HepG2 (cell line): ENCODE measurements around the gene CLASRP. TPM values are rescaled to one million over a fixed set of nuclear protein-coding genes. Genes with fewer than 3 reads are reported as not detected.

ENCODE experiments used
- AGO2 ChIP-seq: fragments of 200-400 bp; formaldehyde crosslinking; optimal IDR thresholded peaks from 2 replicates; pipeline ENCODE3; 2017; ENCODE audit warnings: mild to moderate bottlenecking, low read depth, low read length, moderate library complexity
- ELF4 ChIP-seq: sonication (generic); formaldehyde crosslinking; IDR thresholded peaks from 2 replicates; pipeline ENCODE4 v1.5.0; 2020; ENCODE audit warnings: missing genetic modification reagents, mild to moderate bottlenecking, moderate library complexity, borderline replicate concordance
- KMT2B ChIP-seq: IDR thresholded peaks from 2 replicates; pipeline ENCODE4 v1.6.1; 2016; ENCODE audit warnings: missing genetic modification reagents, missing compliant biosample characterization
- SIN3A ChIP-seq: IDR thresholded peaks from 2 replicates; pipeline ENCODE4 v1.6.1; 2011; ENCODE audit warnings: low read depth, mild to moderate bottlenecking, control low read depth, low read length, borderline replicate concordance
- TP53 ChIP-seq: sonication (generic); formaldehyde crosslinking; conservative IDR thresholded peaks from 2 replicates; pipeline ENCODE4 v1.4.0; 2020; ENCODE audit warnings: missing genetic modification reagents
- ZFP62 ChIP-seq: sonication (generic); formaldehyde crosslinking; IDR thresholded peaks from 2 replicates; pipeline ENCODE4 v1.4.0; 2020; ENCODE audit warnings: missing genetic modification reagents
- ZNF138 ChIP-seq: sonication (generic); formaldehyde crosslinking; IDR thresholded peaks from 2 replicates; pipeline ENCODE4 v1.5.0; 2020; ENCODE audit warnings: mild to moderate bottlenecking, low read depth, missing genetic modification reagents
- ZNF256 ChIP-seq: sonication (generic); formaldehyde crosslinking; conservative IDR thresholded peaks from 2 replicates; pipeline ENCODE4 v1.4.0; 2020; ENCODE audit warnings: missing genetic modification reagents
- ZNF563 ChIP-seq: sonication (generic); formaldehyde crosslinking; IDR thresholded peaks from 2 replicates; pipeline ENCODE4 v1.8.0; 2022; ENCODE audit warnings: mild to moderate bottlenecking, moderate library complexity, missing genetic modification reagents
- ZNF768 ChIP-seq: sonication (generic); formaldehyde crosslinking; IDR thresholded peaks from 2 replicates; pipeline ENCODE4 v1.4.0; 2020; ENCODE audit warnings: missing genetic modification reagents
- polyA plus RNA-seq, 8 experiments: library from polyadenylated mRNA; depleted of rRNA in 3 of 8; stranded (reverse) in 7 of 8; unstranded in 1 of 8; fragments of >200 nt; fragmentation: Illumina TruSeq in 4 of 8; extraction: Trizol in 4 of 8; gene quantifications; 2 replicates each; pipeline versions ENCODE4 v1.2.1 to v1.2.3, GENCODE V29; 2011 to 2016; ENCODE audit warnings: low read depth in 4 of 8, missing spikeins in 1 of 8, mixed read lengths in 1 of 8; ENCODE audit not compliant: insufficient read depth in 1 of 8
- total RNA-seq, 5 experiments: library from RNA; depleted of rRNA; stranded (reverse); fragments of >200 nt; fragmentation: Illumina TruSeq; extraction: Trizol; gene quantifications; 2 replicates each; pipeline ENCODE4 v1.2.3, GENCODE V29; 2016; ENCODE audit warnings: low read depth in 1 of 5
- TF ChIP-seq, protein P1 (sequence below), 2 experiments: fragments of 450-650 bp in 1 of 2; sonication (generic) in 1 of 2; formaldehyde crosslinking in 1 of 2; IDR thresholded peaks; 2 replicates each; pipeline versions ENCODE4 v1.6.1 to v1.8.0; 2016 to 2022; ENCODE audit warnings: antibody characterized with exemption in 1 of 2, mild to moderate bottlenecking in 1 of 2, missing genetic modification reagents in 1 of 2
- TF ChIP-seq, protein P2 (sequence below): sonication (generic); formaldehyde crosslinking; conservative IDR thresholded peaks from 2 replicates; pipeline ENCODE4 v1.4.0; 2020; ENCODE audit warnings: missing genetic modification reagents
- TF ChIP-seq, protein P3 (sequence below): sonication (generic); formaldehyde crosslinking; IDR thresholded peaks from 2 replicates; pipeline ENCODE4 v1.5.1; 2020; ENCODE audit warnings: missing genetic modification reagents, mild to moderate bottlenecking, borderline replicate concordance
- TF ChIP-seq, protein P4 (sequence below): sonication (generic); formaldehyde crosslinking; IDR thresholded peaks from 2 replicates; pipeline ENCODE4 v1.4.0; 2020; ENCODE audit warnings: mild to moderate bottlenecking, missing genetic modification reagents
- TF ChIP-seq, protein P5 (sequence below): sonication (generic); formaldehyde crosslinking; IDR thresholded peaks from 2 replicates; pipeline ENCODE4 v1.5.0; 2020; ENCODE audit warnings: missing genetic modification reagents, mild to moderate bottlenecking, borderline replicate concordance

Gene CLASRP
- total and polyA plus RNA-seq, 2 of the 13 experiments (the other 11 are each of a cell fraction or from before 2014, with no cell fraction given) = 32.0 to 51.4 TPM

DNA sequence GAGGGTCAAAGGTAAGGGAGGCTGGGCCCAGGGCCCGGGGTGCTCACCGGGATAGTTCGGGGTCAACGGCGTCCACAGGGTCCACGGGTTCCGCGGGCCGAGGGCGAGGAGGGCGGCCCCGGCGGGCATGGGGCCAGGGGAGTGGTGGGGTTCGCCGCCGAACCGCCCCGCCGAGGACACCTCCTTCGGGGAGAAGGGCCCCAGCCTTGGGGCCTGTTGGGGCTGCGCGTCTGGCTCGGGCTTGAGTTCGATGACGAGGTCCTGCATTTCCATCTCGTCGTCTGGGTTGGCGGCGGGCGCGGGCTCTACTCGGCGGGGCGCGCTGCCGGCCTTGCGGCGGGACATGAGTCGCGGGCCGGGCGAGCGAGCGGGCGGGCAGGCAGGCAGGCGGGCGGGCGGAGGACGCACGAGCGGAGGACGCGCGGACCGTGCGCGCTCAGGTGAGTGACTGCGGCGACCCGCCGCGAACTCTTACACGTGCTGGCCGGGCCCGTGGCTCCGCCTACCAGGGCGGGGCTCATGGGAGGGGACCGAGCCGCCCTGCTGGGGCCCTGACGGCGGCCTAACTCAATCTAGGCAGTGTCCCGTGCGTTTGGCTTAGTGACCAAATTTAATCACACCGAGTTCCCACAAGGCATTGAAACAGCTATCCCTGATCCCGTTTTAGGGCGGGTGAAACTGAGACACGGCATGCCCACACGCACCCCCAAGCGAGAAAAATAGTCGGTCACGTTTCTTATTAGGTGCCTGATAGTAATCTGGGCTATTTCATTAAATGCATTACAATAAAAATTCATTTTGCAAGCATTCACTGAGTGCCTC is 37.4 kb downstream of the CLASRP start, which contains the start of gene ZNF296 (continued):
- TF ChIP-seq, protein P1, sequence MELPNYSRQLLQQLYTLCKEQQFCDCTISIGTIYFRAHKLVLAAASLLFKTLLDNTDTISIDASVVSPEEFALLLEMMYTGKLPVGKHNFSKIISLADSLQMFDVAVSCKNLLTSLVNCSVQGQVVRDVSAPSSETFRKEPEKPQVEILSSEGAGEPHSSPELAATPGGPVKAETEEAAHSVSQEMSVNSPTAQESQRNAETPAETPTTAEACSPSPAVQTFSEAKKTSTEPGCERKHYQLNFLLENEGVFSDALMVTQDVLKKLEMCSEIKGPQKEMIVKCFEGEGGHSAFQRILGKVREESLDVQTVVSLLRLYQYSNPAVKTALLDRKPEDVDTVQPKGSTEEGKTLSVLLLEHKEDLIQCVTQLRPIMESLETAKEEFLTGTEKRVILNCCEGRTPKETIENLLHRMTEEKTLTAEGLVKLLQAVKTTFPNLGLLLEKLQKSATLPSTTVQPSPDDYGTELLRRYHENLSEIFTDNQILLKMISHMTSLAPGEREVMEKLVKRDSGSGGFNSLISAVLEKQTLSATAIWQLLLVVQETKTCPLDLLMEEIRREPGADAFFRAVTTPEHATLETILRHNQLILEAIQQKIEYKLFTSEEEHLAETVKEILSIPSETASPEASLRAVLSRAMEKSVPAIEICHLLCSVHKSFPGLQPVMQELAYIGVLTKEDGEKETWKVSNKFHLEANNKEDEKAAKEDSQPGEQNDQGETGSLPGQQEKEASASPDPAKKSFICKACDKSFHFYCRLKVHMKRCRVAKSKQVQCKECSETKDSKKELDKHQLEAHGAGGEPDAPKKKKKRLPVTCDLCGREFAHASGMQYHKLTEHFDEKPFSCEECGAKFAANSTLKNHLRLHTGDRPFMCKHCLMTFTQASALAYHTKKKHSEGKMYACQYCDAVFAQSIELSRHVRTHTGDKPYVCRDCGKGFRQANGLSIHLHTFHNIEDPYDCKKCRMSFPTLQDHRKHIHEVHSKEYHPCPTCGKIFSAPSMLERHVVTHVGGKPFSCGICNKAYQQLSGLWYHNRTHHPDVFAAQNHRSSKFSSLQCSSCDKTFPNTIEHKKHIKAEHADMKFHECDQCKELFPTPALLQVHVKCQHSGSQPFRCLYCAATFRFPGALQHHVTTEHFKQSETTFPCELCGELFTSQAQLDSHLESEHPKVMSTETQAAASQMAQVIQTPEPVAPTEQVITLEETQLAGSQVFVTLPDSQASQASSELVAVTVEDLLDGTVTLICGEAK (IDR thresholded peaks at IDR 0.05) = no peak
- TF ChIP-seq, protein P1 (CRISPR knock-in tag; IDR thresholded peaks at IDR 0.05) = peak; percentile 62; the same call in 1 of the 2 replicates
- TF ChIP-seq ELF4 (CRISPR knock-in tag) (no peak), ZNF563 (CRISPR knock-in tag) (peak; percentile 85), ZNF138 (peak; percentile 88; the same call in 1 of the 2 replicates), TP53 (no peak), ZNF256 (no peak; the same call in 1 of the 2 replicates), AGO2 (peak; percentile 60), ZNF768 (CRISPR knock-in tag) (peak; percentile 6; the same call in 1 of the 2 replicates), SIN3A (peak; percentile 76; the same call in 1 of the 2 replicates), ZFP62 (no peak), KMT2B (CRISPR knock-in tag) (peak; percentile 25; the same call in 1 of the 2 replicates)
- TF ChIP-seq, protein P2, sequence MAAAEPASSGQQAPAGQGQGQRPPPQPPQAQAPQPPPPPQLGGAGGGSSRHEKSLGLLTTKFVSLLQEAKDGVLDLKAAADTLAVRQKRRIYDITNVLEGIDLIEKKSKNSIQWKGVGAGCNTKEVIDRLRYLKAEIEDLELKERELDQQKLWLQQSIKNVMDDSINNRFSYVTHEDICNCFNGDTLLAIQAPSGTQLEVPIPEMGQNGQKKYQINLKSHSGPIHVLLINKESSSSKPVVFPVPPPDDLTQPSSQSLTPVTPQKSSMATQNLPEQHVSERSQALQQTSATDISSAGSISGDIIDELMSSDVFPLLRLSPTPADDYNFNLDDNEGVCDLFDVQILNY (CRISPR knock-in tag) = no peak
- TF ChIP-seq, protein P3, sequence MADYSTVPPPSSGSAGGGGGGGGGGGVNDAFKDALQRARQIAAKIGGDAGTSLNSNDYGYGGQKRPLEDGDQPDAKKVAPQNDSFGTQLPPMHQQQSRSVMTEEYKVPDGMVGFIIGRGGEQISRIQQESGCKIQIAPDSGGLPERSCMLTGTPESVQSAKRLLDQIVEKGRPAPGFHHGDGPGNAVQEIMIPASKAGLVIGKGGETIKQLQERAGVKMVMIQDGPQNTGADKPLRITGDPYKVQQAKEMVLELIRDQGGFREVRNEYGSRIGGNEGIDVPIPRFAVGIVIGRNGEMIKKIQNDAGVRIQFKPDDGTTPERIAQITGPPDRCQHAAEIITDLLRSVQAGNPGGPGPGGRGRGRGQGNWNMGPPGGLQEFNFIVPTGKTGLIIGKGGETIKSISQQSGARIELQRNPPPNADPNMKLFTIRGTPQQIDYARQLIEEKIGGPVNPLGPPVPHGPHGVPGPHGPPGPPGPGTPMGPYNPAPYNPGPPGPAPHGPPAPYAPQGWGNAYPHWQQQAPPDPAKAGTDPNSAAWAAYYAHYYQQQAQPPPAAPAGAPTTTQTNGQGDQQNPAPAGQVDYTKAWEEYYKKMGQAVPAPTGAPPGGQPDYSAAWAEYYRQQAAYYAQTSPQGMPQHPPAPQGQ = no peak
- TF ChIP-seq, protein P4, sequence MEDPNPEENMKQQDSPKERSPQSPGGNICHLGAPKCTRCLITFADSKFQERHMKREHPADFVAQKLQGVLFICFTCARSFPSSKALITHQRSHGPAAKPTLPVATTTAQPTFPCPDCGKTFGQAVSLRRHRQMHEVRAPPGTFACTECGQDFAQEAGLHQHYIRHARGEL = no peak
- TF ChIP-seq, protein P5, sequence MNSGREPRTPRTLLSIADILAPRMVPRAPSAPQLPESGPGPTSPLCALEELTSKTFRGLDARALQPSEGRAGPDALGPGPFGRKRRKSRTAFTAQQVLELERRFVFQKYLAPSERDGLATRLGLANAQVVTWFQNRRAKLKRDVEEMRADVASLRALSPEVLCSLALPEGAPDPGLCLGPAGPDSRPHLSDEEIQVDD (CRISPR knock-in tag) = peak; percentile 63; the same call in 1 of the 2 replicates
